Measurements from ENCODE around the gene PKM.

DNA sequence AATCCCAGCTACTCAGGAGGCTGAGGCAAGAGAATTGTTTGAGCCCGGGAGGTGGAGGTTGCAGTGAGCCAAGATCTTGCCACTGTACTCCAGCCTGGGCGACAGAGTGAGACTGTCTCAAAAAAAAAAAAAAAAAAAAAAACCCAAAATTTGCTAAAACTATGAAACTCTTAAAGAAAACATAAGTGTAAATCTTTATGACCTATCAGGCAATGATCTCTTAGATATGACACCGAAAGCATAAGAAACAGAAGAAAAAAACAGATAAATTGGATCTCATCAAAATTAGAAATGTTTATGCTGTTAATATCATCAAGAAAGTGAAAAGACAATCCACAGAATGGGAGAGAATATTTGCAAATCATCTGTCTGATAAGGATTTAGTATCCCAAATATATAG lies 48.7 kb downstream of the PKM start:
- TF ChIP-seq, protein P1, sequence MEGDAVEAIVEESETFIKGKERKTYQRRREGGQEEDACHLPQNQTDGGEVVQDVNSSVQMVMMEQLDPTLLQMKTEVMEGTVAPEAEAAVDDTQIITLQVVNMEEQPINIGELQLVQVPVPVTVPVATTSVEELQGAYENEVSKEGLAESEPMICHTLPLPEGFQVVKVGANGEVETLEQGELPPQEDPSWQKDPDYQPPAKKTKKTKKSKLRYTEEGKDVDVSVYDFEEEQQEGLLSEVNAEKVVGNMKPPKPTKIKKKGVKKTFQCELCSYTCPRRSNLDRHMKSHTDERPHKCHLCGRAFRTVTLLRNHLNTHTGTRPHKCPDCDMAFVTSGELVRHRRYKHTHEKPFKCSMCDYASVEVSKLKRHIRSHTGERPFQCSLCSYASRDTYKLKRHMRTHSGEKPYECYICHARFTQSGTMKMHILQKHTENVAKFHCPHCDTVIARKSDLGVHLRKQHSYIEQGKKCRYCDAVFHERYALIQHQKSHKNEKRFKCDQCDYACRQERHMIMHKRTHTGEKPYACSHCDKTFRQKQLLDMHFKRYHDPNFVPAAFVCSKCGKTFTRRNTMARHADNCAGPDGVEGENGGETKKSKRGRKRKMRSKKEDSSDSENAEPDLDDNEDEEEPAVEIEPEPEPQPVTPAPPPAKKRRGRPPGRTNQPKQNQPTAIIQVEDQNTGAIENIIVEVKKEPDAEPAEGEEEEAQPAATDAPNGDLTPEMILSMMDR (IDR thresholded peaks at IDR 0.05; ENCODE audit: borderline replicate concordance, extremely low read depth, low read length, poor library complexity, severe bottlenecking), result no peak
- TF ChIP-seq EZH2 (IDR thresholded peaks at IDR 0.05; ENCODE audit: borderline replicate concordance, low read depth, low read length, severe bottlenecking), result no peak
